Measurements from ENCODE around the gene CDK19. TPM values are rescaled to one million over a fixed set of nuclear protein-coding genes. Genes with fewer than 3 reads are reported as not detected.

Gene CDK19
- 6.6 and 7.0 TPM in 2 replicates for total RNA-seq (2021)
- long read RNA-seq, partial matches to known transcripts = 0 of 4 reads
- long read RNA-seq, other reads (novel, unspliced or antisense) = 4 of 4 reads

GRCh38 chr6:110815411-110816409, at the start of gene CDK19:
TSS of gene CDK19 (minus strand) at chr6:110815469. CDS start at chr6:110815136, 333 bp downstream.
- Mint-ChIP-seq H3K4me3 (peak within 1 kb of the TSS; percentile 97 to 99), H3K36me3 (ENCODE audit: insufficient read depth in 1 of 3, low read depth in 3 of 3) (peaks cover 0 to 2% (median 0%) of the 10 kb centered on the region in 3 experiments; a peak in 1 of 7 replicates), H3K9me3 (no peaks in the 10 kb centered on the region; a peak in 1 of 5 replicates), H3K27ac (peak within 1 kb of the TSS; percentile 99 to 100 (median 100)), H3K27me3 (ENCODE audit: low read depth) (no peaks in the 10 kb centered on the region), H3K4me1 (peaks cover 14 to 16% of the 10 kb centered on the region in 2 experiments)
- H2BK120ac ChIP-seq (ENCODE audit: low read depth, low read length, poor library complexity, severe bottlenecking) = no peak within 1 kb of the TSS
- H3K23ac ChIP-seq (ENCODE audit: insufficient read length, low read depth, low read length) = no peak within 1 kb of the TSS
- no peak within 1 kb of the TSS for H2BK20ac ChIP-seq (ENCODE audit: low read depth, low read length, poor library complexity, severe bottlenecking)
- H4K5ac ChIP-seq (ENCODE audit: insufficient read length, low read depth, low read length) = peak within 1 kb of the TSS; percentile 8
- H3K27ac ChIP-seq (ENCODE audit: insufficient read length, low read depth, low read length) = peak within 1 kb of the TSS; percentile 84
- peak within 1 kb of the TSS; percentile 83 for H3K14ac ChIP-seq (ENCODE audit: insufficient read depth, low read length)
- no peak within 1 kb of the TSS for H2BK12ac ChIP-seq (ENCODE audit: insufficient read length, low read depth, low read length)
- no peak within 1 kb of the TSS for H3K56ac ChIP-seq (ENCODE audit: insufficient read length, low read depth, low read length)
- peak; percentile 99 for DNase-seq
- H3K9me3 ChIP-seq (ENCODE audit: control insufficient read depth, low read depth, low read length) = no peaks in the 10 kb centered on the region
- no peak within 1 kb of the TSS for H3K4ac ChIP-seq (ENCODE audit: low read depth, low read length)
- no peaks in the 10 kb centered on the region for H3K4me1 ChIP-seq (ENCODE audit: insufficient read depth, low read length)
- no CpG with 5 or more reads among the region's 48 CpGs for WGBS (ENCODE audit: extremely low coverage, insufficient read length, low lambda C conversion rate)
- no peaks in the 10 kb centered on the region for H3K27me3 ChIP-seq (ENCODE audit: insufficient read depth, low read length)
- H2BK5ac ChIP-seq (ENCODE audit: insufficient read length, low read length) = peak within 1 kb of the TSS; percentile 6
- peaks cover 6% of the 10 kb centered on the region for H3K23me2 ChIP-seq (ENCODE audit: insufficient read length, low read depth, low read length, poor library complexity, severe bottlenecking)
- H2AFZ ChIP-seq (ENCODE audit: low read length) = no peak within 1 kb of the TSS
- H2BK15ac ChIP-seq (ENCODE audit: low read depth, low read length) = no peak within 1 kb of the TSS
- TF ChIP-seq CTCF (conservative IDR thresholded peaks at IDR 0.05) = no peak
- peak within 1 kb of the TSS; percentile 85 for H3K18ac ChIP-seq (ENCODE audit: insufficient read length, low read depth, low read length)
- peak within 1 kb of the TSS; percentile 86 for H3K9ac ChIP-seq (ENCODE audit: extremely low read depth, insufficient read length, low read length)
- H3T11ph ChIP-seq (ENCODE audit: low read length) = no peak within 1 kb of the TSS
- peak within 1 kb of the TSS; percentile 96 for H3K4me2 ChIP-seq (ENCODE audit: insufficient read depth, insufficient read length, low read length)
- no peaks in the 10 kb centered on the region for H3K79me1 ChIP-seq (ENCODE audit: insufficient read depth, low read depth, low read length, poor library complexity, severe bottlenecking)
- no peak within 1 kb of the TSS for H2AK5ac ChIP-seq (ENCODE audit: insufficient read length, low read length)
- H4K8ac ChIP-seq (replicated peaks; ENCODE audit: insufficient read length, low read depth, low read length) = no peak within 1 kb of the TSS
- H4K20me1 ChIP-seq (ENCODE audit: control insufficient read depth, insufficient read depth, insufficient read length) = no peaks in the 10 kb centered on the region
- no peak within 1 kb of the TSS for H4K91ac ChIP-seq (ENCODE audit: insufficient read length, low read depth, low read length)
- H3K79me2 ChIP-seq (ENCODE audit: insufficient read depth, low read length) = peaks cover 6% of the 10 kb centered on the region; the same call in 1 of the 2 replicates

All from H9 (cell line).